Measurements from ENCODE around the gene SNX17.

Gene SNX17

DNA sequence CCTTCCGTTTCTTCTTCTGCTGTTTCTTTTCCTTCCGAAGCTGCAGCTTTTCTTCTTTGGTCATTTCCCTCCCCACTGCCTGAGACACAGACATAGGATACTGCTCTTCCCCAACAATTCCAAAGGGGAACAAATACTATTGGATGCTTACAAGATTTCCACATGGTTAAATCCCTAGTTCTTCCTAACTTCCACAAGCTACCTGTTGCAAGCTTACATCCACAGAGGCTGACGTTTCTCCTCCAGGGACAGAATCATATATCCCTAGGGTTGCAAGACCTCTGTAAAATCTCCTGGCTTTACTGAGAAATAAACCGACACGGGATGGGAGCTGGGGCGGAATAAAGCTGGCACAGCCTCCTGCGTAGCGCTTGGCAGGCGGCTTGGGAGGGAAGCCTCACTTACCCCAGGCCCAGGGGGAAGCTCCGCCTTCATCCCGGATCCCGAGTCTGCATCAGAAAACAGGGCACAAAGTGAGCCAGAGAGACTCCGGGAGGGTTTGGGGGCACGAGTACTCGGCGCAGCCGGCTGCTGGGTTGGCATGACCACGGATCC is 868 bp upstream of the SNX17 start:
- peak in 7 of 14 donors; percentile 43 to 84 (median 66) for DNase-seq

DNA sequence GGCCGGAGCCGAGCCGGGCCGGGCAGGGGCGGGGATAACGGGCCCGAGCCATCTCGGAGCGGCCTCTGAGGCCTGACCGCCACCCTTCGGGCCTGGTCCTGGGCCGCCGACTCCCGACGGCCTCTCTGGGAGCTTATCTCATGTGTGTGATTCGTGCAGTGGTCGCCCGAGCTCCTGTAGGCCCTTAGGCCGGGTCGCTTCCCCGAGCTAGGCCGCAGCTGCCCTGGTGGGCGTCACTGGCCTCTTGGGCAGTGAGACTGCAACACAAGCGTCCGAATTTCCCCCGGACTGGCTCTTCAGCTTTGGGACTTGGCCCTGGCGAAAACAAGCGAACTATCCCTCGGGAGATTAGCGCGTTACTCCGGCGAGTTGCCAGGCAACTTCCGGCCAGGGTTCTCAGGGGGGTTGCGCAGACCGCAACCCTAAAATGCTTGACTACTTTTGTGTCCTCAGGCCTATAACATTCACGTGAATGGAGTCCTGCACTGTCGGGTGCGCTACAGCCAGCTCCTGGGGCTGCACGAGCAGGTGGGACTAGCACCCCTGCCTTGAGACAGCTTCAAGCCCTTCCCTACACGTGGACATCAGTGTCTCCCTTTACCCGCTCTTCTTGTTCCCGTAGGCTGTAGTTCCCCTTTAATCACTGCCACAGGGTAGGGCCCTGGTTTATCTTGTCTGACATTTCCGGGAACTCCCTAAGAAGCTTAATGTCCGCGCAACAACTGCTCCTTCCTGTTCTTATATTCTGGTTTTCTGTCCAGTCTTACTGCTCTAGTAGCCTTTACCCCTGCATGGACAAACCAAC is 602 bp downstream of the SNX17 start:
- peak in 4 of 14 donors; percentile 18 to 53 (median 20) for DNase-seq

DNA sequence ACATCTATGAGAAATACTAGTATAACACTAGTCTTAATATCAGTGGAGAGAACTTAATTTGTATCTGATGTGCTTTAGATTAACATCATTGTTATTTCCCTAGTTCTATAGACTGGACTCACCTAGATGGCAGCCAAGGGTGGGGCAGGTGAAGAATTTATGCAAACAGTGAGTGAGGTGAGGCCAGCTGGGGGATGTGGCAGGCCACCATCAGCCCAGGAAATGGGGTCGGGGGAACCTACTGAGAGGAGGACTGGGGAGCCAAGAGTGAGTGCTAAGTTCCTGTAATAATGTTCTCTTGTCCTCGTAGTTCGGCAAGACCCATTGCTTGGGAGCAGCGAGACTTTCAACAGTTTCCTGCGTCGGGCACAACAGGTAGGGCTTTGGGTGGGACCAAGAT is 2.5 kb downstream of the SNX17 start:
- no peak for DNase-seq

DNA sequence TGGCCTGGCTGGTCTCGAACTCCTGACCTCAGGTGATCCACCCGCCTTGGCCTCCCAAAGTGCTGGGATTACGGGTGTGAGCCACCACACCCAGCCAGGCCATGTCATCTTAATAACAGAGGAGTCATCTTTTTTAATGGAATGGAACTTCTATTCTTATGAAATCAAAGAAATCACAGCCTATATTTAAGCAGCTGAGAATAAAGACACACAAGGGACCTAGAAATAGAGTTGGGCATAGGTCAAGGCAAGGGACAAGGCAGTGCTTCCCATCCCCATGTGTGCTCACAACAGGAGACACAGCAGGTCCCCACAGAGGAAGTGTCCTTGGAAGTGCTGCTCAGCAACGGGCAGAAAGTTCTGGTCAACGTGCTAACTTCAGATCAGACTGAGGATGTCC is 3.2 kb downstream of the SNX17 start:
- DNase-seq: no peak

DNA sequence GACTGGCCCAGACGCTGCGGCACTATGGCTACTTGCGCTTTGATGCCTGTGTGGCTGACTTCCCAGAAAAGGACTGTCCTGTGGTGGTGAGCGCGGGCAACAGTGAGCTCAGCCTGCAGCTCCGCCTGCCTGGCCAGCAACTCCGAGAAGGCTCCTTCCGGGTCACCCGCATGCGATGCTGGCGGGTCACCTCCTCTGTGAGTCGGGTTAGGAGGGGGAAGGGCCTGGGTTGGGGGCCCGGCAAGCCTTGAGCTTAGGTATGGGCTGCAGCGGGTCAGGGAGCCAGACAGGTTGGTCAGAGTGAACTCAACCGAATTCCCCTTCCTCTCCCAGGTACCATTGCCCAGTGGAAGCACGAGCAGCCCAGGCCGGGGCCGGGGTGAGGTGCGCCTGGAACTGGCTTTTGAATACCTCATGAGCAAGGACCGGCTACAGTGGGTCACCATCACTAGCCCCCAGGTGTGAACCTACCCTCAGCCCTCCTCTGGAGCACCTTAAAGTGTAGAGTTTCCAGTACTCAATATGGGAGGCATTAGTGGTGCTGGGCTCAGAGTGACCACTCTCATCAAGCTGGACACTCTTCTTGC is 5.2 kb downstream of the SNX17 start:
- peak in 1 of 14 donors; percentile 23 for DNase-seq

DNA sequence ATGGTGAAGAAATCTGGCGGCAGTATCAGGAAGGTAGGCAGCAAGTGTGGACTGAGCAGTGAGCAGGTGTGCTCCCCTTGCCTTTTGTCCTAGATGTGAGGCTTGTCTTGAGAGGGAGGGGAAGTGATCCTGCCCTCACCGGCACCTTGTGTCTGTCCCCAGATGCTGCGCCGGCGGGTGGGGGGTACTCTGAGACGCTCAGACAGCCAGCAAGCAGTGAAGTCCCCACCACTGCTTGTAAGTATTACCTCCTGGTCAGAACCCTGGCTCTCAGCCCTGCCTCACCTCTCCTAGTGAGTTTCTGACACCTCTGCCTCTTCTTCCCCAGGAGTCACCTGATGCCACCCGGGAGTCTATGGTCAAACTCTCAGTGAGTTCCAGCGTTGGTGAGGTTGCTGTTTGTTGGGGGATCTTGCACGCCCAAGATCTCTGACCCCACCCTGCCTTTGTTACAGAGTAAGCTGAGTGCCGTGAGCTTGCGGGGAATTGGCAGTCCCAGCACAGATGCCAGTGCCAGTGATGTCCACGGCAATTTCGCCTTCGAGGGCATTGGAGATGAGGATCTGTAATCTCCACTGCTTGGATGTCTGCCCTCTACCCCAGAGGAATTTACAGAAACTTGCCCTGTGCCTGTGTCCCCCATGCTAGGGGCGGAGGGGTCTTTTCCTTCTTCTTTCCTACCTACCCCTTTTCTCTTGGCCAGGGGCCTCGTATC is 5.9 kb downstream of the SNX17 start:
- no peak for DNase-seq

DNA sequence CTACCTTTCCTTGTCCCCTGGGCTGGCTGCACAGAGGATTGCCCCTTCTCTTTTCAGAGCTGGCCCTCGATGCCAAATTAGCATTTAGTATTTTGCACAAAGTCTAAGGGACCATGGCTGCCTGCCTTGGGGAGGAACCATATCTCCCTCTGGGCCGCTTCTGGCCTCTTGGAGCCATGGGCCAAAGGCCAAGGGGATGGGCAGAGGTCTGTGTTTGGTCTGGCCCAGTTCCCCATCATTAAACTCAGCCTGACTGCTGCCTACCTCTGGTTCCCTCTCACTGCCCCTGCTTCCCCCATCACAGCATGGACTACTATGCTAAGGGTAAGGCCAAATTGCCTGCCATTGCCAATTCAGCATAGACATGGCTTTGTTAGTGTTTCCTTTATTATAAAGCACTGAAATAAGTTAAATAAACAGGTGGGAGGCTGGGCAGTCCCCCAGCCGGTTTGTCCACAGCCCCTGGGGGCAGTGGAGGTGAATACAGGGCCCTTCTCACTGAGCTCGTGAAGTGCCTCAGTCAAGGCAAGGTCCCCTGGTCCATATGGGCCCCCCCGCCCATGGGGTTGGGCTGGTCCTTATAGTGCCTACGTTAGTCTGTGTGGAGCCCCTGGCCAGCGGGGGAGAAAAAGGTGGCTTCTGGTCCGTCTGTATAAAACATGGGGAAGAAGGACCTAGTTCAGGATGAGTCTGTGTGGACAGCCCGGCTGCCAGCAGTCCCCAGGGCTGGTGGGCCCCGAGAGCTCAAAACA is 6.6 kb downstream of the SNX17 start:
- DNase-seq: no peak

DNA sequence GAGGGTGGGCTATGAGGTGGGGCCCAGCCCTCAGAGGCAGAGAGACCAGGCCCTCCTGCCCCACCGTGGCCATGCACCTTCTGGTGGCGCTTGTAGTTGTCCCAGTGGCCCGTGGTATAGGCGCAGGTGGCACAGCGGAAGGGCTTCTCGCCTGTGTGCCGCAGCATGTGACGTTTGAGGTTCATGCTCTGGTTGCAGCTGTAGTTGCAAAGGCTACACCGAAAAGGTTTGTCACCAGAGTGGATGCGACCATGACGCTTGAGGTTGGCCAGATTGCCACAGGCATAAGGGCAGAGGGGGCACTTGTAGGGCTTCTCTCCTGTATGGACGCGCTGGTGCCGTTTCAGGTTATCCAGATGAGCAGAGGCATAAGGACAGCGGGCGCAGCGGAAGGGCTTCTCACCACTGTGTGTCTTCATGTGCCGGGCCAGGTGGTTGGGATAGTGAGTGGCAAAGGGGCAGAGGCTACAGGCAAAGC is 7.2 kb downstream of the SNX17 start:
- no peak for DNase-seq

DNA sequence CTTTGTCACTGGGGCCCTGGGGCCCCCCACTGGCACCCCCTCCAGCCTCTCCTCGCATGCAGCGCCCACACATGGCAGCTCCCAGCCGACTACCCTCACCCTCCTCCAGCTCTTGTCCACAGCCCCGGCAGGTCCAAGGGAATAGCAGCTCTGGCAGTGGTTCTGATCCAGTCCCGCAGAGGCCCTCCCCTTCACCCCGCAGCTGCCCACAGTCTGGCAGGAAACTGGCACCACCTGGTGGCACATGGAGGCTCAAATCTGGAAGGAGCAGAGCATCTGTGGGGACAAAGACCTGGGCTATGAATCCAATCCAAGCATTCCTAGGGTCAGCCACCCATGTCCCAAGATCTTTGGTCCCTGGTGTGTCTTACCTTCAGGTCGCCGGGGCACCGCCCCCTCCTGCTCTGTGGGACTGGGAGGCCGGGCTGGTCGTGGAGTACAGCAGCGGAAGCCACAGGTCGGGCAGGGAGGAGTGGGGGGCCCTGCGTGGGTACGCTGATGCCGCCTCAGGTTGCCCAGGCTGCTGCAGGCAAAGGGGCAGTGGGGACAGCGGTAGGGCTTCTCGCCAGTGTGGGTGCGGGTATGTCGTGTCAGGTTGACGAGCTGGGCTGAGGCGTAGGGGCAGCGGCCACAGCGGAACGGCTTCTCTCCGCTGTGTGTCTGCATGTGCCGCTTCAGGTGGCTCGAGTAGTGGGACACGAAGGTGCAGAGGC is 7.8 kb downstream of the SNX17 start:
- no peak for DNase-seq

DNA sequence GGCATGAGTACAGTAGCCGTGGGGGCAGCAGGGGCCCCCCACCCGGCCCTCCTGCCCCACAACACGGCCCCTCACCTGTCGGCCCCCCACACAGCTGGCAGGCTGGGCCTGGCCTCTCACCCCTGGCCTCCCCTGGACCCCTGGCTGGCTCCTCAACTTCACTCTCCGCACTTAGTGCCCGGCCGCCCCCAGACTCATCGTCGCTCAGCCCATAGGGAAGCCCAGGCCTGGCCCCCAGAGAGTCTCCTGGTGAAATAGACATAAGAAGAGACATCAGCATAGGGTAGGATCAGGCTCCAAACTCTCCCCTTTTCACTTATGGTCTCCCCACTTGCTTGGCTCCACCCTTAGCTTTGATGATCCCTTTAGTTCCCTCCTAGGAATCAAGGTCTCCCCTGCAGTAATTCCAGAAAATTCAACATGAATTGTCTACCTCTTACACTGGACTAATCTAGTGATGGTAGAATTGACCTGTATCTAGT is 8.4 kb downstream of the SNX17 start:
- DNase-seq: peak in 1 of 14 donors; percentile 15

DNA sequence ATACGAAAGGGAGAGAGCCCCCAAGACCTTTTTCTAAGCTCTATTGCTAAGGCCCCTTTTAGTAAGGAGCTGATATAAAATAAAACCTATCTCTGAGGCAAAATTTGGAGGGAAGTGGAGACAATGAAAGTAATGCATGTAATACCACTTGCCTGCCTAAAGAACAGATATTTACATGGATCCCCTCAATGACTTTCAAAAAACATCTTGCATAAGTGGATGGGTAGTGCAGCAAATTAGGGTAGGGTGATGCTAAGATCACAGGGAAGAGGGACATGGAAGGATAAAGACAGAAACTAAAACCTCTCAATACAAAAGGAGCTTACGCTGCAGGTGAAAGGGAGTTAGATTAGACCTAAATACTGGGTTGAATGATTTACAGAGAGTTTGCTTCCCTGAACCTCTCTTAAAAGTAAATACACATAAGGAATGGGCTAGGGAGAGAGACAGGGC is 9.0 kb downstream of the SNX17 start:
- DNase-seq: no peak

DNA sequence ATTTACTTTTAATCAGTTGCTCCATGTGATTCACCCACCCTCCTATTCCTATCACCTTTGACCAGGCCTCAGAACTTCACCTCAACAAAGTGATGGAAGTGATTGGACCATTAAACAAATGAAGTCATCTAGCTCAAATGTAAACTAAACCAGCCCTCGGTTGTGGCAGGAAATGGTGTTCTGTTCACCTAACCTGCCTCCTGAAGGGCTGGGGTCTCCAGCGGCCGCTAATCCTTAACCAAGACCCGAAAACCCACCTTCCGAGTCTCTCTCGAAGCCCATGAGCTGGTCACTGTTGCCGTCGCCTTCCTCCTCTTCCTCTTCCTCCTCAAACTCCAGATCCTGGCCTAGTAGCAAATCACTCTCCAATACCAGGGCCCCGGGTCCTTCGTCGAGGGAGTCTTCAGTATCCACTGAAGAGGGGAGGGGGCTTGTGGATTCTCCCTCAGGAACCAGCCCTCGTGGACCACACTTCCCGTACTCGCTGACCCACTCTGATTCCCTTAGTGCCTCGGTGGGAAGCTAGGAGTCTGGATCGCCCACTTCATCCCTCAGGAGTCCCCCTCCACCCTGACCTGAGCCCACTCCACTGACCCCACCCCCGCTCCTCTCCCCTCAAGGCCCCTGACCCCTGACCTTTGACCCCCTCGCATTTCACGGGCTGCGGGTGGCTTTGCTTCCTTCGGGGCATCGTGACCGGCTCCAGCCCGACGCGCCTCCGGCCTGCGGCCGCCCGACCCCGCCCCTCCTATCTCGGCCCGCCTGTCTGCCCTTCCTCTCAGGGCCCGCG is 9.6 kb downstream of the SNX17 start:
- DNase-seq: peak in 8 of 14 donors; percentile 65 to 92 (median 78)

DNA sequence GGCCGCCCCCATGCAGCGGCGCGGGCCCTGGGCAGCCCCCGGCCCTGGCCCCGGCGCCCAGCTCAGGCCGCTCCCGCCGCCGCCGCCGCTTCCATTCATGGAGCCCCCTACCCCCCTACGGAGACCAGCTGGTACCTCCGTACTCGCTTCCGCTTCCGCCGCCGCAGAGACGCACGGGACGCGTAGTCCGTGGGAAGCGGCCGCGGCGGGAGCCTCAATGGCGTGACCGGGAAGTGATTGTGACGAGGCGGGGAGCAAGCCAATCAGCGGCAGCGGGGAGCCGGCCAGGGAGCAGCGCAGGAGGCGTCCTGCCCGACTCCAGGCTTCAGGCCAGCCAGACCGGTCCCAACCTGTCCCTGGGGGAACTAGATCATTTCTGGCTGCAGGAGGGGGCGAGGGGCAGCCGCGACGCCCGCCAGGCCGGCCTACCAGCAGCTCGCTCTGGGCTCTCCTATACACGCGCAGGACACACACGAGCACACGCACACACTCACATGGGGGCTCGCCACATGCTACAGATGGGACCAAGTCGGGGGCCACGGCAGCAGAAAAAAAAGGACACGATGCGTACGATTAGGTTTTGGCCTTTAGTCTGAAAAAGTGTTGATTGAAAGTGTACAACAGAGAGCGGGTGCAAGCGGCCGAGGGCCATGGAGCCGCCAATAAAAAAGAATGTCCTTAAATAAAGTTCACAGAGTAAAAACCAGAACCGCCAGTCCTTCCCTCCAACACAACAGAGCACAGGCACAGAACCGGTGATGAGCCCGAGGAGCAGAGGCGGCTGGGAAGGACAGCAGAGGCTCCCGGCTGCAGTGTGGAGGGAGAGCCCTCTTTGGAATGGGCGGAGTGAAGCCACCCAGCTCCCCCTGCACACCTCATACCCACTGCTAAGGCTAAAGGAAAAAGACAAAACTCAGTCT is 10.5 kb downstream of the SNX17 start, which contains the start of gene ZNF513:
TSS of gene ZNF513 (minus strand) at position 109 of the 920 bp plus-strand sequence. CDS start 208 bp downstream, outside the sequence.
- DNase-seq: peak; percentile 54 to 98 (median 96)

DNA sequence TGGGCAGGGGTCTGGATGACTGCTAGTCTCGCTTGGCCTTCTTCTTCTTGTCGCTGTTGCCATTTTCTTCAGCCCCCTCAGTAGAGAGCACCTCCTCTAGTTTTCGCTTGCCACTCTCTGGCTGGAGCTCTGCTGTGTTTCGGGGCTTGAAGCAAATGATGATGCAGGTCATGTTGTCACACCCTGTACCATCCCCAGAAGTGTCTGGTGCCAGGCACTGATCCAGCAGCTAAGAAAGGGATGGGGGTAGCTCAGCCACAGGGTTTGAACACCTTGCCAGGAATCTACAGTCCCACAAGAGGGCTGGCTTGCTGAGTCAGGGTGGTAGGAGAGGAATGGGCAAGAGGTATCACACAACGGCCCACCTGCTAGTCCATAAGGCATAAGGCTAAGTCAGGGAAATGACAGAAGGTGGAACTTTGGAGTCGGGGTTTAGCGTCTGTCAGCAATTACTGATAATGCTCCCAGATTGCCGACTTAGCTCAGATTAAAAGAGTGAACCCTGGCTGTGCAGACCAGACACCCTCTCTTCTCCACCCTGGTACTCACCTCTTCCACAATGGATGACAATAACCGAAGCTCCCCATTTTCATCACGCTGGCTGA is 11.3 kb downstream of the SNX17 start:
- no peak for DNase-seq

DNA sequence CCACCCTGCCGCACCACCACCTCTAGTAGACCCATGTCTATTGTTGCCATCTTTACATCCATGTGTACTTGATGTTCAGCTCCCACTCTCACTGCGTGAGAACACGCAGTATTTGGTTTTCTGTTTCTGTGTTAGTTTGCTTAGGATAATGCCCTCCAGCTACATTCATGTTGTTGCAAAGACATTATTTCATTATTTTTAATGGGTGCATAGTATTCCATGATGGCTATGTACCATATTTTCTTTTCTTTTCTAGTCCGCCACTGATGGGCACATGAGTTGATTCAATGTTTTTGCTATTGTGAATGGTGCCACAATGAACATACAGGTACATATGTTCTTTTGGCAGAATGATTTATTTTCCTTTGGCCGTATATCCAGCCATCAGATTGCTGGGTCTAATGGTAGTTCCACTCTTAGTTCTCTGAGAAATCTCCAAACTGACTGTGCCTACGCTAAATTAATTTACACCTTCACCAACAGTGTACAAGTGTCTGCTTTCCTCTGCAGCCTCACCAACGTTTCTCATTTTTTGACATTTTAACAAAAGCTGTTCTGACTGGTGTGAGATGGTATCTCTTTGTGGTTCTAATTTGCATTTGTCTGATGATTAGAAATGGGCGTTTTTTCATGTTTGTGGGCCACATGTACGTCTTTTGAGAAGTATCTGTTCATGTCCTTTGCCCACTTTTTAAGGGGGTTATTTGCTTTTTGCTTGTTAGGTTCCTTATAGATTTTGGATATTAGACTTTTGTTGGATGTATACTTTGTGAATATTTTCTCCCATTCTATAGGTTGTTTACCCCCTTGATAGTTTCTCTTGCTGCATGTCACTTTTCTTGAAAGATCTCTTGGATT is 20.6 kb downstream of the SNX17 start:
- no peak for DNase-seq

DNA sequence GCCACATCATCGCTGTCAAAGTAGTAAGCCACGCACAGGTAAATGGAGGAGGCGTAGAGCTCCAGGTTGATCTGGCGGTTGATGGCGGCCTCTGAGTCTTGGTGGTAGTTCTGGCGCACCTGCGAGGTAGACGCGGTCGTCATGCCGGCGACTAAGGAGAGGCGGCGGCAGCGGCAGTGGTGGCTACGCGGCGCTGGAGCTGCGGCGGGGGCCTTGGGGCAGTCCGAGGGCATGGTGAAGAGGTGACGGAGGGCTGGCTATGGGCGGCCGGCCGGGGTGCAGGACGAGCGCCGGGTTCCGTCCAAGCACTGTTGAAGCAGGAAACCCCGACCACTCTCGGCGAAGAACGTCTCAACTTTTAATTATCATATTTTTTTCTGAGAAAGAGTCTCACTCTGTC is 22.8 kb downstream of the SNX17 start:
- no peak for DNase-seq

DNA sequence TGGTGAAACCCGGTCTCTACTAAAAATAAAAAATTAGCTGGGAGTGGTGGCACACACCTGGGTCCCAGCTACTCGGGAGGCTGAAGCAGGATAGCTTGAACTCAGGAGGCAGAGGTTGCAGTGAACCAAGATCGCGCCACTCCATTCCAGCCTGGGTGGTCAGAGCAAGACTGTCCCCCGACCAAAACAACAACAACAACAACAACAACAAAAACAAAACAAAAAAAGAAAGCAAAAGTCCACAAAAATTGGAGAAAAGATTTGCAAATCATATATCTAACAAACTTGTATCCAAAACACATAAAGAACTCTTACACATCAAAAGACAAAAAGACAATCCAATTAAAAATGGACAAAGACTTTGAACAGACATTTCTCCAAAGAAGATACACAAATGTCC is 28.5 kb downstream of the SNX17 start:
- no peak for DNase-seq

Measured in C1 segment of cervical spinal cord (tissue), 14 donors.